HepG2 (cell line): ENCODE results near the gene DTYMK. TPM values are rescaled to one million over a fixed set of nuclear protein-coding genes. Genes with fewer than 3 reads are reported as not detected.

Experiments
- AGO1 ChIP-seq: fragments of 200-400 bp; formaldehyde crosslinking; IDR thresholded peaks from 2 replicates; pipeline ENCODE4 v1.6.1; 2017; ENCODE audit warnings: mild to moderate bottlenecking, low read depth, low read length, moderate library complexity; ENCODE audit not compliant: poor library complexity, severe bottlenecking
- E2F5 ChIP-seq: sonication (generic); formaldehyde crosslinking; conservative IDR thresholded peaks from 2 replicates; pipeline ENCODE4 v1.4.0; 2020; ENCODE audit warnings: missing genetic modification reagents
- HCFC1 ChIP-seq: fragments of 150-350 bp; IDR thresholded peaks from 2 replicates; pipeline ENCODE4 v1.6.1; 2014; ENCODE audit warnings: low read depth, low read length
- MXD1 ChIP-seq: sonication (generic); formaldehyde crosslinking; IDR thresholded peaks from 2 replicates; pipeline ENCODE4 v1.4.0; 2020; ENCODE audit warnings: mild to moderate bottlenecking, missing genetic modification reagents
- NCOA2 ChIP-seq: sonication (generic); formaldehyde crosslinking; IDR thresholded peaks from 2 replicates; pipeline ENCODE4 v1.8.0; 2022; ENCODE audit warnings: inconsistent platforms
- PTBP1 ChIP-seq: fragments of 200-400 bp; formaldehyde crosslinking; IDR thresholded peaks from 2 replicates; pipeline ENCODE4 v1.6.1; 2018; ENCODE audit warnings: low read length, low read depth; ENCODE audit not compliant: poor library complexity, severe bottlenecking
- RORA ChIP-seq: sonication (generic); formaldehyde crosslinking; IDR thresholded peaks from 2 replicates; pipeline ENCODE4 v1.5.0; 2020; ENCODE audit warnings: mild to moderate bottlenecking, missing genetic modification reagents, moderate library complexity
- TEAD3 ChIP-seq: optimal IDR thresholded peaks from 2 replicates; pipeline ENCODE3; 2016; ENCODE audit warnings: borderline replicate concordance
- THRA ChIP-seq: sonication (generic); formaldehyde crosslinking; IDR thresholded peaks from 2 replicates; pipeline ENCODE4 v1.4.0; 2020; ENCODE audit warnings: missing genetic modification reagents, borderline replicate concordance
- TRIM22 ChIP-seq: fragments of 450-650 bp; IDR thresholded peaks from 2 replicates; pipeline ENCODE4 v1.6.1; 2017
- TRIM24 ChIP-seq: sonication (generic); formaldehyde crosslinking; IDR thresholded peaks from 2 replicates; pipeline ENCODE4 v1.8.0; 2022; ENCODE audit warnings: mild to moderate bottlenecking, missing genetic modification reagents
- XBP1 ChIP-seq: sonication (generic); formaldehyde crosslinking; IDR thresholded peaks from 2 replicates; pipeline ENCODE4 v1.5.0; 2020; ENCODE audit warnings: missing genetic modification reagents
- ZFP41 ChIP-seq: sonication (generic); formaldehyde crosslinking; IDR thresholded peaks from 2 replicates; pipeline ENCODE4 v1.4.0; 2020; ENCODE audit warnings: mild to moderate bottlenecking, missing genetic modification reagents, borderline replicate concordance
- ZFP62 ChIP-seq: sonication (generic); formaldehyde crosslinking; IDR thresholded peaks from 2 replicates; pipeline ENCODE4 v1.4.0; 2020; ENCODE audit warnings: missing genetic modification reagents
- ZMAT3 ChIP-seq: sonication (generic); formaldehyde crosslinking; conservative IDR thresholded peaks from 2 replicates; pipeline ENCODE4 v1.7.0; 2021; ENCODE audit warnings: missing genetic modification reagents
- ZNF205 ChIP-seq: IDR thresholded peaks from 2 replicates; pipeline ENCODE4 v1.6.1; 2018; ENCODE audit warnings: missing biosample characterization, missing genetic modification reagents
- ZNF329 ChIP-seq: sonication (generic); formaldehyde crosslinking; IDR thresholded peaks from 2 replicates; pipeline ENCODE4 v1.9.0; 2021; ENCODE audit warnings: low read depth, mild to moderate bottlenecking, missing genetic modification reagents
- ZNF564 ChIP-seq: sonication (generic); formaldehyde crosslinking; IDR thresholded peaks from 2 replicates; pipeline ENCODE4 v1.8.1; 2023; ENCODE audit warnings: mild to moderate bottlenecking, missing genetic modification reagents
- ZNF672 ChIP-seq: sonication (generic); formaldehyde crosslinking; IDR thresholded peaks from 2 replicates; pipeline ENCODE4 v1.8.1; 2022; ENCODE audit warnings: missing genetic modification reagents
- ZNF704 ChIP-seq: sonication (generic); formaldehyde crosslinking; IDR thresholded peaks from 2 replicates; pipeline ENCODE4 v1.8.1; 2023; ENCODE audit warnings: mild to moderate bottlenecking, inconsistent platforms, moderate library complexity, missing genetic modification reagents, borderline replicate concordance
- ZNF746 ChIP-seq: sonication (generic); formaldehyde crosslinking; IDR thresholded peaks from 2 replicates; pipeline ENCODE4 v1.8.0; 2022; ENCODE audit warnings: mild to moderate bottlenecking, missing genetic modification reagents
- ZNF775 ChIP-seq: sonication (generic); formaldehyde crosslinking; IDR thresholded peaks from 2 replicates; pipeline ENCODE4 v1.4.0; 2020; ENCODE audit warnings: missing genetic modification reagents, mild to moderate bottlenecking, moderate library complexity, borderline replicate concordance
- ZNF776 ChIP-seq: sonication (generic); formaldehyde crosslinking; IDR thresholded peaks from 2 replicates; pipeline ENCODE4 v1.4.0; 2020; ENCODE audit warnings: mild to moderate bottlenecking, missing genetic modification reagents
- ZSCAN25 ChIP-seq: sonication (generic); formaldehyde crosslinking; IDR thresholded peaks from 2 replicates; pipeline ENCODE4 v1.8.0; 2022; ENCODE audit warnings: mild to moderate bottlenecking, missing genetic modification reagents
- polyA plus RNA-seq, 8 experiments: library from polyadenylated mRNA; depleted of rRNA in 3 of 8; stranded (reverse) in 7 of 8; unstranded in 1 of 8; fragments of >200 nt; fragmentation: Illumina TruSeq in 4 of 8; extraction: Trizol in 4 of 8; gene quantifications; 2 replicates each; pipeline versions ENCODE4 v1.2.1 to v1.2.3, GENCODE V29; 2011 to 2016; ENCODE audit warnings: low read depth in 4 of 8, missing spikeins in 1 of 8, mixed read lengths in 1 of 8; ENCODE audit not compliant: insufficient read depth in 1 of 8
- total RNA-seq, 5 experiments: library from RNA; depleted of rRNA; stranded (reverse); fragments of >200 nt; fragmentation: Illumina TruSeq; extraction: Trizol; gene quantifications; 2 replicates each; pipeline ENCODE4 v1.2.3, GENCODE V29; 2016; ENCODE audit warnings: low read depth in 1 of 5

Gene DTYMK
- total and polyA plus RNA-seq, 2 of the 13 experiments (the other 11 are each of a cell fraction or from before 2014, with no cell fraction given) = 57.5 to 134 TPM

GRCh38 chr2:241686650-241687425 lies at the start of gene DTYMK (continued):
- TF ChIP-seq HCFC1 = peak; percentile 52
- TF ChIP-seq AGO1 = peak; percentile 48
- TF ChIP-seq THRA (CRISPR knock-in tag) = peak; percentile 82; the same call in 1 of the 2 replicates
- peak; percentile 57; the same call in 1 of the 2 replicates for TF ChIP-seq ZMAT3 (CRISPR knock-in tag)
- TF ChIP-seq ZNF329 (CRISPR knock-in tag) = peak; percentile 86; the same call in 1 of the 2 replicates
- no peak for TF ChIP-seq ZFP41 (CRISPR knock-in tag)
- TF ChIP-seq ZNF205 (CRISPR knock-in tag) = no peak
- TF ChIP-seq ZNF775 (CRISPR knock-in tag) = peak; percentile 25; the same call in 1 of the 2 replicates
- TF ChIP-seq ZSCAN25 = peak; percentile 78
- TF ChIP-seq ZNF564 = peak; percentile 85
- no peak for TF ChIP-seq ZFP62
- TF ChIP-seq TRIM24 = peak; percentile 12; the same call in 1 of the 2 replicates
- TF ChIP-seq ZNF704 (CRISPR knock-in tag) = peak; percentile 83; the same call in 1 of the 2 replicates
- no peak for TF ChIP-seq XBP1 (CRISPR knock-in tag)
- TF ChIP-seq TRIM22 = no peak
- TF ChIP-seq ZNF672 = no peak
- peak; percentile 86 for TF ChIP-seq MXD1 (CRISPR knock-in tag)
- no peak for TF ChIP-seq RORA
- no peak for TF ChIP-seq PTBP1
- TF ChIP-seq ZNF776 (CRISPR knock-in tag) = peak; percentile 89
- peak; percentile 96 for TF ChIP-seq E2F5 (CRISPR knock-in tag)
- peak; percentile 37; the same call in 1 of the 2 replicates for TF ChIP-seq NCOA2 (CRISPR knock-in tag)
- TF ChIP-seq ZNF746 (CRISPR knock-in tag) = peak; percentile 83
- peak; percentile 13 for TF ChIP-seq TEAD3
